GM21528 (cell line): ENCODE data around the gene CYB561A3.

Experiments
- ATAC-seq: cut with Tn5 transposase; IDR thresholded peaks from one replicate; pipeline ENCODE4 v1.9.1; 2021; ENCODE audit warnings: mild to moderate bottlenecking, moderate library complexity; ENCODE audit not compliant: unreplicated experiment, low FRiP score

Gene CYB561A3

DNA sequence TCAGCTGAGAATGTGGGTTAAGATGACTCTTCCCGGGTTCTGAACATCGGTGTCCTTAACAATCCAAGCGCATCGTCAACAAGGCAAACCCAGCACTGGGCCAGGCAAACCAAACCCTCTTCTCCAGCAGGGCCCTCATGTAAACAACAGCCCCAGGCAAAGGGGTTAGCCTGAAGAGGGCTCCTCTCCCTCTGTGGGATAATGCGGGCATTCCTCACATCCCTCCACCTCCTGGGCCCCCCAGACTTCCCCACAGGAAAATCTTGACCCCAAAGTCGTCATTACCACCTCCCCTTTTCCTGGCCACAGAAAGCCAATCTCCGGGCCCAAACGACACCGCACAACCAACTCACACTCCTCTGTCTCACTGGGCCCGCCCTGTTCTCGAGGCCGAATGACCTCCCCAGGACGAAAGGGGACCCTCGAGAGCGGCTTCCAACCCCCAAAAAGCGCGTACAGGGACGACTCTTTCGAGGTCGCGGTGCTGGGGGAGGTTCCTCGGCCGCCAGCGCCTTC is 29.3 kb downstream of the CYB561A3 start:
- ATAC-seq, result peak; percentile 8

DNA sequence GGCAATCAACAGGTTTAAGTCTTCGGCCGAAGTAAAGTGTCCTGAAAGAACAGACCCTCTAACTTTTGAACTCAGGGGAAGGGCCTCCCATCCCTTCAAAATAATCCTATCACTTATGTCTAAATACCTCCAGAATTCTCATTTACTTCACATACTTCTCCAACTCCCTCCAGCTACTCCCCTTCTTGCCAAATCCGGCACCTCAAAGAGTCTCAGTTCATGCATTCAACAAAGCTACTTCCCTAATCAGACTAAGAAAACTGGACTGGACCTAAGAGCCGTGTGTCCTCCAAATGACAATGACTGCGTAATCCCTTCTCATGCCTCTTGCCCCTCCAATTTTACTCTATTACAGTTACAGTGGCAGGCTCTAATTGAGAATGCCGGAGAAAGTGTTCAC is 30.0 kb downstream of the CYB561A3 start:
- ATAC-seq, result no peak

DNA sequence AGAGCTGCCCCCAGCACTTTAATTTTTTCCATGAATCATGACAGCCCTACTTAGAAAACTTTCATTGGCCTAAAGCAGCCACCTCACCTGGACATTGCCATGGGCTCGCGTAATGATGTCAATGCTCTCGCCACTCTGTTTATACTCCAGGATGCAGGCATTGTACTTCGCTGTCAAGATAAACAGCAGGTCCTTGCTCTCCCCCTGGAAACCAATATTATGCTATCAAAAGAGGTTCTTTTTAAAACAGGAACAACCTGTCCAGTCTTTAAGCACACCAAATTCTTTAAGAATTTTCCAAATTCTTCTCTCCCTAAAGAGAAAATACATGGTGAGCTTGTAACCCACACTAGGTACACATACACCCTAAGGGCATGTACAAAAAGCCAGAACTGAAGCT is 31.8 kb downstream of the CYB561A3 start:
- ATAC-seq, result no peak

DNA sequence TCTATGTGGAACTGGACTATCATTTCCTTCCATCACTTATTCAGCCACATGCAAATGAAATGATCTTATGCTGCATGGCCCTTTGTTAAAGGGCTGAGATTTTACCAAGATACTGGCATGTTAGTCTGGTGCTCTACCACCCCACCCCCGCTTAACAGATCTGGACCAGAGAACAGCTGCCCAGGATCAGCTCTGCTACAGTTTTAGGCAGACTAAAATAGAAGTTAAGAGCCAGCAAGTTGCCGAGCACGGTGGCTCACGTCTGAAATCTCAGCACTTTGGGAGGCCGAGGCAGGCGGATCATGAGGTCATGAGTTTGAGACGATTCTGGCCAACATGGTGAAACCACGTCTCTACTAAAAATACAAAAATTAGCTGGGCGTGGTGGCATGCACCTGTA is 33.3 kb downstream of the CYB561A3 start:
- ATAC-seq, result no peak

GRCh38 chr11:61327669-61328071 is 34.0 kb downstream of the CYB561A3 start:
- ATAC-seq, result no peak

DNA sequence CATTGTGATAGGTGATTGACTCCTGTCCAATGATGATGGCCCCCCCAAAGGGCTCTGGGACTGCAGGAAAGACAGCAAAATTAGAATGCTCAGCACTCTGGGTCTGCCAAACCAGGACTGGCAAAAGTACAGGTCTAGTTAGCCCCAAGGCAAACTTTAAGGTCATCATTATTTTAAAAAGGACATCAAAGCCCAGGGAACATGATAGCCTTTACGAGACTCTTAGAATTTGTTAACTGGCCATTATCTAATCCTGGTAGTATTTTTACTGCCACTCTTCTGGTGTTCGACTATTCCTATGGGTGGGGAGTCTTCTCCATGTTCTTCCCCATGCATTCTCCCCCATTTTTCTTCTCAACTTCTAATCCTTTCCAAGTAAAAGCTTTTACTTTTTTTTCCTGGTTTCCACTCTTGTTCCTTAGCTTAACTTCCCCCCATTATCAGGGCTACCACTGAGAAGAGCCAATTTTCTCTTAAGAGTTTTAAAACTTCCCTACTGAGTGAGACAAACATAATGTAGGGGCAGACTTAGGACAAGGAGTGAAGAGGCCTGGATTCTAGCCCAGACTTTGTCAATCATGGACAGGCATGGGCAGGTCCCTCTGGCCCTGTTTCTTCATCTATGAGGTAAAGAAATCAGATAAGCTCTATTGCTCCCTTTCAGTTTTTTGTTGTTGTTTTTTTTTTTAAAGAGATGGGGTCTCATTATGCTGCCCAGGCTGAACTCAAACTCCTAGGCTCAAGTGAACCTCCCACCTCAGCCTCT is 35.9 kb downstream of the CYB561A3 start:
- no peak for ATAC-seq

DNA sequence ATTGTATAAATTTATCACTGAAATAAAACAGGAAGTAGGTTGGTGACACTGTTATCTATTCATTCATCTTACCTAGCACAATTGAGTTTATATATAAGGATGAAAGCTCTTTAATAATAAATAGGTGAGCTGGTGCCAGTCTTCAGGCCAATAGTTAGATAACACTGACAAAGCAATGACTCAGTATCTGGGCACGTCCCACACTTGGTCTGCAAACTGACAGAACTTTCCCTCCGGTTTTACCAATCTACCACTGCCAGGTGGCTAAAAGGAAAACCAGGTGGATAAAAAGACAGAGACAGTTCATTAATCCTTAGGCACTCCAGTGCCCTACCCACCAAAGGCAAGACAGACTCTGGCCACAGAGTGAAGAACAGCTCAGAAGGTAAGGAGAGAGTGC is 46.4 kb downstream of the CYB561A3 start:
- no peak for ATAC-seq

DNA sequence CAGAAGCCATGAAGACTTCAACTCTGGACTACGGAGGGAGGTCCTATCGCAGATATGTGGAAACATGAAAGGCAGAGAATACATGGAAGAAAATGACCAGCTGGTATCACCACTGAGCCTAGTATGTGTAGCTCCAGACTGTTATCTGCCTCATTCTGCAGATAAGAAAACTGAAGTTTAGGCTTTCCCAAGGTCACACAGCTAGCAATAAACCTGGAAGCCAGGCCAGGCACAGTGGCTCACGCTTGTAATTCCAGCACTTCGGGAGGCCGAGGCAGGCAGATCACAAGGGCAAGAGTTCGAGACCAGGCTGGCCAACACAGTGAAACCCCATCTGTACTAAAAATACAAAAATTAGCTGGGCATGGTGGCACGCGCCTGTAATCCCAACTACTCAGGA is 50.9 kb downstream of the CYB561A3 start:
- no peak for ATAC-seq

- ATAC-seq, result no peak
Observed at GRCh38 chr11:61309739-61310138, 51.9 kb downstream of the CYB561A3 start.

DNA sequence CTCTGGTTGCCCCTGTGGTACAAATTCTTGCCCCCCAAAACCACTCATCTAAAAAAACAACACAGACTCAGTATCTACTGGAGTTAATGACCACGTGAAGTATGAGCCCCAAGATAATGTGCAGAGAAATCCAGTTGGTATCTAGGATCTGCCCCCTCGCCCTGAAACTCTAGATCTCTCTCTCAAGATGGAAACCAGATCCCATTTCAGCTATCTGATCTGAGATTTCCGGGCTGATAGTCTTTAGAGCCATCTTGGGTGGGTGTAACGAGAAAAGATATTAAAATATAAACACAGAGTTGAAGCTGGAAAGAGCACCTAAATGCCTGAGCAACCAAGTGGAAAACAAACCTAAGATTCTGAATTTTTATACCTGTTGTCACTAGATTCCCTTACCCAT is 52.5 kb downstream of the CYB561A3 start:
- ATAC-seq, result no peak

GRCh38 chr11:61307354-61307753 is 54.3 kb downstream of the CYB561A3 start:
- ATAC-seq, result no peak

DNA sequence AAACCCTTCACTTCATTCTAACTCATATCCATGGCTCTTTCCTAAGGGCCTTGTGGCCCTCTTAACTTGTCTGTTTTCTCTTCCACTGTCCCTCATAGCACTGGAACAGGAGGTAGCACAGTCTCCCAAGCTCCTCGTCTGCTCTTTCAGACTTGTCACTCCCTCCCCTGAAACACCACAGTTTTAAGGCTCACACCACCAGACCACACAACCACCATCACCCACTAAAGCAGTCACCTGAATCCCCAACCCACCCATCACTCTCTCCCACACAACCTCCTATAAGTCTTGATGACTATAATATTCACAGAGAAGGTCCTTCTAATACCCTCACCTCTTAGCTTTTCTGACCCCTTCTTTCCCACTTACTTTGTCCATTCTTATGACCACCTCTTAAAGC is 55.5 kb downstream of the CYB561A3 start:
- ATAC-seq, result no peak

DNA sequence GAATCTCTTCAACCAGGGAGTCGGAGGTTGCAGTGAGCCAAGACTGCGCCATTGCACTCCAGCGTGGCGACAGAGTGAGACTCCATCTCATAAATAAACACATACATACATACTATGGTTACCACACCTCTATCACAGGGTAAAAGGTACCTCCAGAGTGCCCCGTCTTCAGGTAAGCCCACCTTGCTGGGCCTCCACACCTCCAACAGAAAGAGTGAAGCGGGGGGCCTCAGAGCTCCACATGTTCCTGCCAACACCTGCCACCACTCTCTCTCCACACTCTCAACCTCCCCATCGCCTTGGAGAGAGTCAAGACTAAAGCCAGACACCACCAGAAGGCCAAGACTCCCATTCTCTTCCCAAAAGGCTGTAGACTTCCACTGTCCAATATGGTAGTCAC is 56.3 kb downstream of the CYB561A3 start:
- no peak for ATAC-seq

DNA sequence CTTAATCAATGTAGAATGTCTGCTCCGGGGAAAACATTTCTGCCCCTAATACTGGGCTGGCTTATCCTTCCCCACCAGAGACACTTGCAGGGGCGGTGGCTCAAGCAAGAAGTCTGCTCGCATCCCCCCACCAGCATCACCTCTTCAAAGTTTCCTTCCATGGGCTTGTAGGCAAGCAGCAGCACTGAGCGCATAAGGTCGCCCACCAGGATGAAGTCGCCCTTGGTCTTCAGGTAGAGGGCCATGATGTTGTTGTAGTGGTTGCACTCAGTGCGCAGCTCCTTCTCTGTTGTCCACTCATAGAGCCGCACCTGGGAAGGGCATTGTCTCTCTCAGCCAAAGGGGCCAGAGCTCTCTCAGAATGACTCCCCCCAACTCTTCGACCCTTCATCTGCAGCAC is 58.0 kb downstream of the CYB561A3 start:
- no peak for ATAC-seq

GRCh38 chr11:61302550-61302949 is 59.1 kb downstream of the CYB561A3 start:
- no peak for ATAC-seq
